Activated CD8-positive, alpha-beta memory T cell treated with anti-CD3 and anti-CD28 coated beads, Interleukin-2, amount 50 U/mL, for 48 hours (primary cell): ENCODE data around the gene TLE6.
"Not testable (repeated sequence)": the region's sequence is repeated elsewhere in the genome, so short reads cannot be mapped to it uniquely, and the experiment has no call there.

Source experiments
- DNase-seq: peaks from one replicate; pipeline ENCODE4 v3.0.0-alpha.2; 2020

TLE6 gene

DNA sequence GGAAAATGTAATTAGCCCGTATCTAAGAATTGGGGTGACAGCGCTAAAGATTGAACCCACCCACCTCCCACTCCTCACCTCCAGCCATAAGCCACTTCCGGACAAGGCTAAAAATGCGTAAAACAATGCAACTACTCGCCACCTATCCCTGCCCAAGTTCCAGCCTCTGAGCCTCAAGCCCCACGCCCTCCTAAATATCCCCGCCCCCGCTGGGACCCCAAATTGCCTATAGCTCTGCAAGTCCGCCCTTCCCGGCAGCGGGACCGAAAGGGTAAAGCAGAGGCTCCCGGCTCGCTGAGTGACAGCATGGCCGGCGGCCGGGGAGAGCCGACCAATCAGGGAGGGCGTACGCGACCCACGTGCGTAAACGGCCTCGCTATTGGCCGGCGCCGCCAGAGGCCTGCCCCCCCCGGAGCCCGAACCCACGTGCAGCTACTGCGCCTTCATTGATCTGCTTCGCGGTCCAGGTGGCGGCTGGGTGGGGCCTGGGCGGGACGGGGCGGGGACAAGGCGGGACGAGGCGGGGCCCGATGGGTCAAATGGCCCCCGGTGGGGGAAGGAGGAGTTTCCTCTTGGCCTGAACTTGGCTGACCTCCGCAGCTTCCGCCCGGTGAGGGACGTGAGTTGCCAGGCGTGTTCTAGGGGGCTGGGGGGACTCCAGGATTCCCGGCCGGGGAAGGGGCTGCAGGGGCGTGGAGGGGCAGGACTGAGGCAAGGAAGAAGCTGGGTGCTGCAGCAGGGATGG is at the start of gene TLE6:
Gene TLE6, plus strand, starts transcription at position 564 of the 745 bp plus-strand sequence. CDS start 670 bp downstream, outside the sequence.
- DNase-seq, result peak; percentile 95

DNA sequence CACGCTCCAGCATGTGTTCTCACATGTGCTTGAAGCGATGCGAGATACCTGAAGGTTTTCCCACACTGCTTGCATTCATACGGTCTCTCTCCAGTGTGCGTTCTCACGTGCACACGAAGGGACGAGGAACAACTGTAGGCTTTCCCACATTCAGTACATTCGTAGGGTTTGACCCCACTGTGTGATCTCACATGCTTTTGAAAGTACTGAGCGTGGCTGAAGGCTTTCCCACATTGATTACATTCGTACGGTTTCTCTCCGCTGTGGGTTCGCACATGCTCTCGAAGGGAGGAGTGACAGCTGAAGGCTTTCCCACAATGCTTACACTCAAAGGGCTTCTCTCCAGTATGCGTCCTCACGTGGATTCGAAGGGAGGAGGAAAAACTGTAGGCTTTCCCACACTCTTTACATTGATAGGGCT is 43.9 kb upstream of the TLE6 start:
- no peak for DNase-seq

DNA sequence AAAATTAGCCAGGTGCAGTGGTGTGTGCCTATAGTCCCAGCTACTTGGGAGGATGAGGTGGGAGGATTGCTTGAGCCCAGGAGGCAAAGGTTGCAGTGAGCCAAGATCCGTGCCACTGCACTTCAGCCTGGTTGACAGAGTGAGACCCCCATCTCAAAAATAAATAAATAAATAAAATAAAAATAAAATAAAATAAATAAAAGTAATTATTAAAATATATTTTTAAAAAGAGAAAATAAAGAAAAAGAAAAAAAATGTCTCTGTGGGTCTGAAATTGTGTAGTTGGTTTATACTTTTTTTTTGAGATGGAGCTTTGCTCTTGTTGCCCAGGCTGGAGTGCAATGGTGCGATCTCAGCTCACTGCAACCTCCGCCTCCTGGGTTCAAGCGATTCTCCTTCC is 41.5 kb upstream of the TLE6 start:
- DNase-seq, result not testable (repeated sequence)

DNA sequence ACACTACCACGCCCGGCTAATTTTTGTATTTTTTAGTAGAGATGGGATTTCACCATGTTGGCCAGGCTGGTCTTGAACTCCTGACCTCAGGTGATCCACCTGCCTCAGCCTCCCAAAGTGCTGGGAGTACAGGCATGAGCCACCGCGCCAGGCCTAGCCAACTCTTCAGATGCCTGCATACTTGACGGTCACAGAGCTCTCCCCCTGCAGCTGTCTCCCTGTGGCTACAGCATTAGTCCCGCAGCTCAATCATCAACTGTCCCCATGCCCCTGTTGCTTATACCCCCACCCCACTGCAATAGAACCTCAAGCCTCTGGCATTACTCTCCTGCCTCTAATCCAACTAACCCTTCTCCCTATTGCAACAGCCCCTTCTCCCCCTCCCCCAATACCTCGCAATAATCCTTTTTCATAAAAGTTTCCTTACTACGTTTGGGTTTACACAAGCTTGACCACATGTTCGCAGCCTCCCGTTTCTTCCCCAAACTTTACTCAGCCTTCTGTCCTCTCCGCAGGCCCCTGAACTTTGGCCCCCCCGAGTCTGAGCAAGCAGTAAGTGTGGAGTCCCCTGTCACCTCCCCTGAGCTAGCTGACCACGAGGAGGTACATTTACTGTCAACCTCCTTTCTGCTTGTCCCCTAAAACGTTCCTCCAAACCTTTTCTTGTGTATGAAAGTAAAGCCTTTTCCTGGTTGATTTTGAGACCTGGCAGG is 34.3 kb upstream of the TLE6 start:
- no peak for DNase-seq

DNA sequence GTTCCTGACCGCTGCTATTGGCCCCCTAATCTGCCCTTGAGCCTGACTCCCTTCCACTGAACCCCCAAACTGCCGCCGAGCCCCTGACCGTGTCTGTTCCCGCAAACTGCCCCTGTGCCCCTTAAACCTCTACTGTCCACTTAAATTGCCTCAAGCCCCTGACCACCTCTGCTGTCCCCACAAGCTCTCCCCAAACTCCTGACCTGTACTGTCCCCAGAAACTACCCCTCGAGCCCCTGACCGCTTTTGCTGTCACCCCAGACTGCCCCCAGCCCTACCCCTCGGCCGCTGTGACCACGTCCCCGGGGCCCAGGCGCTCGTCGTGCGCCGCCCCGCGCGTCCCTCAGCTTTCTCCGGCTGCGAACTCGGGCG is 33.0 kb upstream of the TLE6 start:
- DNase-seq, result no peak

DNA sequence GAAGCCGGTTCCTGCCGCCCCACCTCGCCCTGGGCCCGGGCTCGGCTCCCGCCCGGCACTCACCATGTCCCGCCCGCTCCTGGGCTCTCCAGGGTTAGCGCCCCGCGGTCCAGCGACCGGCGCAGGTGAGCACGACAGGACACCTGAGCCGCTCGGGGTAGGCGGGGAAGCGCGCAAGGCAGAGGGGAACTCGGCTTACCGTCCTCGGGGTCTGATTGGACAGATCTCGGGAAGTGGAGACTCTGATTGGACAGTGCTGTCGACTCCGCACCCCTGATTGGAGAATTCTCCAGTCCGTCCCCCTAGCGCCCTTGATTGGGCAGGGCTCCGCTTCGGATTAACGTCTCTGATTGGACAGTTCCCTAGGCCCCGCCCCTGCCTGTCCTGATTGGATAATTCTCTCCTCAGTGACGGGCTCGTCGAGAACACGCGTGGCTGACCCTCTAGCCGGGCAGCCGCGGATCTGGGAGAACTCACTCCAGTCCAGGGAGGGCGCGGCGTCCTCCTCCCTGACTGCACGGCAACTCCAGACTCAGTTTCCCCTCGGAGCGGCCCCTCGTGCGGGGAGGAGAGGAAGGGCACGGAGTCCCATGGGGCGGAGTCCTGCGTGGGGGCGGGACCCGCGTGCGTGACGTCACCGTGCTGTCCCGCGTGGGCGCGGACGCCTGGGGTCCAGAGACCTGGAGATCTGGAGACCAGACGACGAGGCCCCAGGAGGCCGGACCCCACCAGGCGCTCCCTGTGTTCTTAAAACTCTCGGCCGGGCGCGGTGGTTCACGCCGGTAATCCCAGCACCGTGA is 32.4 kb upstream of the TLE6 start, which contains the start of gene ZNF77:
Gene ZNF77, minus strand, starts transcription at position 197 of the 800 bp plus-strand sequence. Its CDS starts 131 bp downstream, at position 66.
- DNase-seq, result peak; percentile 97

DNA sequence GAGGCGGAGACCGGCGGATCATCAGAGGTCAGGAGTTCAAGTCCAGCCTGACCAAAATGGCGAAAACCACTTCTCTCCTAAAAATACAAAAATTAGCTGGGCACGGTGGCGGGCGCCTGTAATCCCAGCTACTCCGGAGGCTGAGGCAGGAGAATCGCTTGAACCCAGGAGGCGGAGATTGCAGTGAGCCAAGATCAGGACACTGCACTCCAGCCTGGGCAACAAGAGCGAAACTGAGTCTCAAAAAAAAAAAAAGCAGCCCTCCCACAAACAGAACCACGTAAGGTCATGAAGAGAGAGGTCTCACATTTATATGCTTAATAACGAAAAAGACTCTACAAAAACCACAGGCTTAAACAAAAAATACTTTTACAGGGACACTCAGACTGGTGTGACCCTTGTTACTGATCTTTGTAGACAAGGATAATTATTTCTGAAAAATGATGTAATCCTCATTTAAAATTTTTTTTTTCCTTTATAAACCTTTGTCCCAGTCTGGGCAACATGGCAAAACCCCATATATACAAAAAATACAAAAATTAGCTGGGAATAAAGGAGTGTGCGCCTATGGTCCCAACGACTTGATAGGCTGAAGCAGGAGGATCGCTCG is 31.7 kb upstream of the TLE6 start:
- no peak for DNase-seq

DNA sequence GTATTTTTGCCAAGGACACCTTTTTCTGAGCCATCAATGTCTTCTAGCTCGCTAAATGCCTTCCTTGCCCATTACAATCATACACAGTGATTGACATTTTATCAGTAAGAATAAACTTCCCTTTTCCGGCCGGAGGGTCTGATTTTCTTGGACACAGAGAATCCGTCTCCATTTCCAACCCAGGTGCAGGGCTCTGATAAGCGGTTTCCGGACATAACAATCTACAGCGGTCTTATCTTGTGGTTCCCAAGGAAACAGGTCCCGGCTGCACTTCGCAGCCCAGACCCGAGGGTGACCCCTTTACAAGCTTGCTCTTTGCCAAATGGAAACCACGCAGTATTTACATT is 27.5 kb upstream of the TLE6 start:
- DNase-seq, result no peak

DNA sequence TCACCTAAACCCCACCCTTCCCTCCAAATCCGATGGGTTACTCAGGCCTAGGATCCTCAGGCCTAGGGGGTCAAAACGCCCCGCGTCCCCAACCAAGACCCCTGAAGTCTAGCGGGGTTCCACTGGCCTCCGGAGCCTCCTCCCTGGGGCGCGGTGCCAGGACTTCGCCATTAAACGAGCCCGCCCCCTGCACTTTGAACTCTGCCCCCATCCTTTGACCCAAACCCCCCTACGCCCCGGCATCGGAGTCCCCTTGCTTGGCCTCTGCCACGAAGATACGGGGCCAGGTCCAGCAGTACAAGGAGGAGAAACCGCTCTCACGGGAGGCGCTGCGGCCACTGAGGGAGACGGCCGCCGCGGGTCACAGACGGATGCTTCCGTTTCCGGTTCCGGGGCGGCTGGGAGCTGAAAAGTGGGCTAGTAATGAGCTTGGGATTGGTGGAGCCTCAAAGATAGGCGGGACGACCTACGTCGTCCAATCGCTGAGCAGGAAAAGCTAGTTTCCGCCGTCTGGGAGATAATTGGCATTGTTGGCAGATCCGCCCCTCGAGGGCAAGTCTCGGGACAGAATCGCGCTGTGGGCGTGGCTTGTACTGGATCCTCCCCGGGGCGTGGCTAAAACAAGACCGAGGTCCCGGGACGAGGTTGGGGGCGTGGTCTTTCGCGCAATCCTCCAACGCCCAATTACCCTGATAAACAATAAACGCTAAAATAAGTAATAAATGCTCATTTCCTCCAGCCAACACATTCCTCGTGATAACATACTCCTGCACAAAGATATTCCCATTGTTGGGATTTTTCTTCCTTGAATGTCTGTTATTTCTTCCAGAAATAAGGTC is 26.9 kb upstream of the TLE6 start:
- peak; percentile 100 for DNase-seq

DNA sequence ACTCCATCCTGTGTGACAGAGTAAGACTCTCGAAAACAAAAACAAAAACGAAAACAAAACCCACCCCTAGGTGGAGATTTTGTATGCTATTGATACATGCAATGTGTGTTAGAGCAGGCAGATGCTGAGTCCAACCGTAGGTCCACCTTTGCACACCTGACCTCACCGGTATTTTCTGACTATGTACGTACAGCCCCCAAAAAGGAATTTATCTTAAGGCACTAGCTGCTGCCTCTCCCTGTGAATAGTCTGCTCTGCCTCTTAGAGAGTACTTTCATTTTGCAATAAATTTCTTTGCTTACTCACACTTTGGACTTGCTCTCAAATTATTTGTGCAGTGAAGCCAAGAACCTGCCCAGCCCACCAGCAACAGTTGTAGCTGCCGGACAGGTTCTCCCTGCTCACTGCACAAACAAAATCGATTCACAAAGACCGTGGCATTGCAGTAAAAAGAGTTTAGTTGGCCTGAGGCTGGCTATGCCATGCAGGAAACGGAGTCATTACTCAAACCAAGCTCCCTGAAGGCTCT is 24.3 kb upstream of the TLE6 start:
- no peak for DNase-seq

DNA sequence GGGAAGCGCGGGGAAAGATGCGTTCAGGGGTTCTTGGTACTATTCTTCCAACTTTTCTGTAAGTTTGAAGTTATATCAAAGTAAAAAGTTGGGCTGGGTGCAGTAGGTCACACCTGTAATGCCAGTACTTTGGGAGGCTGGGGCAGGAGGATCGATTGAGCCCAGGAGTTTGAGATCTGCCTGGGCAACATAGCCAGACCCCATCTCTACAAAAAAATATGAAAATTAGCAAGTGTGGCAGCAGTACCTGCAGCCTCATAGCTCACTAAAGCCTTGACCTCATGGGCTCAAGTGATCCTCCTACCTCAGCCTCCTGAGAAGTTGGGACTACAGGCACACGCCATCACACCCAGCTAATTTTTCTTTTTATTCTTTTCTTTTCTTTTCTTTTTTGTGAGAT is 20.2 kb upstream of the TLE6 start:
- DNase-seq, result no peak

DNA sequence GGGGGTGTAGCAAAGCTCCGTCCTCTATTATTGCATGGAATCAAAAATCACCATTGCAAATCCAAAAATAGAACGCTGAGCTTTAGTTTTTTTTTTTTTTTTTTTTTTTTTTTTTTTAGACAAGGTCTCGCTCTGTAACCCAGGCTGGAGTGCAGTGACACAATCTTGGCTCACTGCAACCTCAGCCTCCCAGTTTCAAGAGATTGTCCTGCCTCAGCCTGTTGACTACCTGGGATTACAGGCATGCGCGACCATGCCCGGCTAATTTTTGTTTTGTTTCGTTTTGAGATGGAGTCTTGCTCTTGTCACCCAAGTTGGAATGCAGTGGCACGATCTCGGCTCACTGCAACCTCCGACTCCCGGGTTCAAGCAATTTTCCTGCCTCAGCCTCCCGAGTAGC is 17.2 kb upstream of the TLE6 start:
- DNase-seq, result no peak

DNA sequence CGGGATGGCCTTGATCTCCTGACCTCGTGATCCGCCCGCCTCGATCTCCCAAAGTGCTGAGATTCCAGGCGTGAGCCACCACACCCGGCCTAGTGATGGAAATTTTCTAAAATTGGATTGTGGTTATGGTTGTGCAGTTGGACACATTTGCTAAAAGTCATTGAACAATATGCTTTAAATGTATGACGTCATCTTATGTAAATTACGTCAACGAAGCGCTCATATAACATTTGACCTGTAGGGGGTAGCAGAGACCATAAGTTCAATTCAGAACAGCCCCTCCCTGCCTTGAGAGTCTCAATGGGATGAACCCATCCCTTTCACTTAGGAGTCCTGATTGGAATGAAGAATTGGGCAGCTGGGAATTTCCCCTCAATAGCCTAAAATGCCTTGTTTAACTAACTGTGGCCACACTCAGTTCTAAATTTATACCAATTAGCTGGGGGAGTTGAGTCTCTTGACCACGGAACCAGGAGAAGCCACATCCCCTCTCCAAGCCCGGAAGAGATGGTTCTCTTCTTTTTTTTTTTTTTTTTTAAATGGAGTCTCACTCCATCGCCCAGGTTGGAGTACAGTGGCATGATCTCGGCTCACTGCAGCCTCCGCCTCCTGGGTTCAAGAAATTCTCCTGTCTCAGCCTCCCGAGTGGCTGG is 15.2 kb upstream of the TLE6 start:
- no peak for DNase-seq

DNA sequence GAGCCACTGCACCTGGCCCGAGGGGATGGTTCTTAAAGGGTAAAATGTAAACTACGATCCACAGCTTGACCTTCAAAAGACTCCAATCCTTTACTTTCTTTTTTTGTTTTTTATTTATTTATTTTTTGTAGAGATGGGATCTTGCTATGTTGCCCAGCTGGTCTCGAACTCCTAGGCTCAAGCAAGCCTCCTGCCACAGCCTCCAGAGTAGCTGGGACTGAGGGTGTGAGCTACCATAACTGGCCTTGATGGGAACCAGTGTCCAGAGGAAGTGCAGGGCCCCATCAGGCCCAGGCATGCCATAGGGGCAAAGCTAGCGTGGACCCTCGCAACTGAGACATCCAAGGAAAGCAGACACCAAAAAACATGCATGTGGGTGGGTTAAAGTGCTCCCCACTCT is 14.2 kb upstream of the TLE6 start:
- DNase-seq, result no peak

DNA sequence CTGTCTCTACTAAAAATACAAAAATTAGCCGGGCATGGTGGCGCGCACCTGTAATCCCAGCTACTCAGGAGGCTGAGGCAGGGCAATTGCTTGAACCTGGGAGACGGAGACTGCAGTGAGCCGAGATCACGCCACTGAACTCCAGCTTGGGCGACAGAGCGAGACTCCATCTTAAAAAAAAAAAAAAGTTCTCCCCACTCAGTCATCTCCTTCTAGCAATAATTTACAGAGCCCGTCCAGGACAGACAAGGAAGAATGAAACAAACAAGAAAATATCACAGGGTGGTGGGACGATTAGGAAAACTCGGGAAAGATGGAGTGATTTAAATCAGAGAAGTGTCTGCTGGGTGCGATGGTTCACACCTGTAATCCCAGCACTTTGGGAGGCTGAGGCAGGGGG is 13.7 kb upstream of the TLE6 start:
- DNase-seq, result not testable (repeated sequence)

DNA sequence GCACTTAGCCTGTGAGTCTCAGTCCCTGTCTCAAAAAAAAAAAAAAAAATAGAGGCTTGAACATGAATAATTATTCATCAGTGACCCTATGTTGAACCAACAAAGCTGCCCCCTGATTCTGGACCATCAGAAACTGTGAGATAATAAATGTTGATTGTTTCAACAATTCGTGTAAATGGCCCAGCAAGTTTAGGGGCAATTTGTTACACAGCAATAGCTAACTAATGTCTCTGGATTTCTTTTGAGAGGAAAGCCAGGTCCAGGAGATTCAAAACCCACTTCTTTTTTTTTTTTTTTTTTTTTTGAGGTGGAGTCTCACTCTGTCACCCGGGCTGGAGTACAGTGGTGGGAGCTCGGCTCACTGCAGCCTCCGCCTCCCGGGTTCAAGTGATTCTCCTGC is 12.5 kb upstream of the TLE6 start:
- no peak for DNase-seq

DNA sequence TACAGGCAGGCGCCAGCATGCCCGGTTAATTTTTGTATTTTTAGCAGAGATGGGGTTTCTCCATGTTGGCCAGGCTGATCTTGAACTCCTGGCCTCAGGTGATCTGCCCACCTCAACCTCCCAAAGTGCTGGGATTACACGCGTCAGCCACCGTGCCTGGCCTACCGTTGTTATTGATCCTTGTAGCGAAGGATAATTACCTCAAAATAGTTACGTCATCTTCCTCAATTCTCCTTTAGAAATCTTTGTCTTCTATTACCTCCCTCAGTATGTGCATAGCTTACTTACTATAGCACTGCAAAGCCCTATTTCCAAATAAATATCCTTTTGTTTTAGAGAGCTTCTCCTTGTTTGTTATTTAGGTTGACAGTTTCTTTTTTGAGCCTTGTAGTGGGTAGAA is 9.4 kb upstream of the TLE6 start:
- DNase-seq, result no peak

DNA sequence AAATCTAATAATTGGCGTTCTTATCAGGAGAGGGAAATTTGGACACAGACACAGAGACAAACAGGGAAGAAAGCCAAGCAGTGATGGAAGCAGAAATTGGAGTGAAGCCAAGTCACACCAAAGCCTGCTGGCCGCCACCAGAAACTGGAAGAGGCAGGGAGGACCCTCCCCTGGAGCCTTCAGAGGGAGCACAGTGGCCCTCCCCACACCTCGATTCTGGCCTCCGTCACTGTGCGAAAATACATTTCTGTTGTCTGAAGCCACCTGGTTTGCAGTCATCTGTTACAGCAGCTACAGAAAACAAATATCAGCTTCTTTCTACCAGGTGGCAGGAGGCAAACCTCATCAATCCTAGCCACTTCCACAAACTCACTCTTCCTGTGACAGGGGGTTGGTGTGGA is 8.3 kb upstream of the TLE6 start:
- no peak for DNase-seq

DNA sequence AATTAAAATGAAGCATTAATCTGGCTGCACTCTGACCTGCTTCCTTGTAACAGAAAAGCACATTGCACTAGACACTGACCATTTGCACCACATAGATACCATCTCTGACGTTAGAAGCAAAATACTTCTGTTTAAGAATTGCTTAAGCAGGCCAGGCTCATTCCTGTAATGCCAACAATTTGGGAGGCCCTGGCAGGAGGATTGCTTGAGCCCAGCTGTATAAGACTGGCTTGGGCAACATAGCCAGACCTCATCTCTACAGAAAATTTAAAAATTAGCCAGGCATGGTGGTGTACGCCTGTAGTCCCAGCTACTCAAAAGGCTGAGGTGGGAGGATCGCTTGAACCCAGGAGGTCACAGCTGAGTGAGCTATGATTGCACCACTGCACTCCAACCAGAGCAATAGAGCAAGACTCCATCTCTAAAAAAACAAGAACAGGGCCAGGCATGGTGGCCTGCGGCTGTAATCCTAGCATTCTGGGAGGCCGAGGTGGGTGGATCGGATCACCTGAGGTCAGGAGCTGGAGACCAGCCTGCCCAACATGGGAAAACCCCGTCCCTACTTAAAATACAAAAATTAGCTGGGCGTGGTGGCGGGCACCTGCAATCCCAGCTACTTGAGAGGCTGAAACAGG is 7.0 kb upstream of the TLE6 start:
- no peak for DNase-seq

DNA sequence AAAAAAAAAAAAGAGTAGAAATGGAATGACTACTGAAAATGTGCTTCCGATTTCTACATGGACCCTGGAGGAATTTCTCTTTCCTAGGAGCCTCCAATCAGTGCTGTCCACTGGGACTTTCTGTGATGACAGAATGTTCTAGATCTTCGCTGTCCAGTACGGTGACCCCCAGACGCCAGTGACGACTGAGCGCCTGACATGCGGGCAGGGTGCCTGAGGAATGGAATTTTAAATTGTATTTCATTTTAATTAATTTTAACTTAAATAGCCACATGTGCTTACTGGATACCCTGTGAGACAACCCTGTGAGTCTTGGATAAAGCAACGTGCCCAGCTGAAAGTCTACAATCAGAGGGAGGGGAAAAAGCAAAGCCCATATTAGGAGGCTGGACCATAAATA is 4.1 kb upstream of the TLE6 start:
- no peak for DNase-seq
